SIG-M5 treated with dmso at 0.1 percent for 504 hours (cell line): ENCODE data around the gene TXNDC2.

Experiments used
- DNase-seq: peaks from one replicate; lab custom pipeline; 2025; ENCODE audit not compliant: unreplicated experiment; lab: John Stamatoyannopoulos, UW

The TXNDC2 gene

DNA sequence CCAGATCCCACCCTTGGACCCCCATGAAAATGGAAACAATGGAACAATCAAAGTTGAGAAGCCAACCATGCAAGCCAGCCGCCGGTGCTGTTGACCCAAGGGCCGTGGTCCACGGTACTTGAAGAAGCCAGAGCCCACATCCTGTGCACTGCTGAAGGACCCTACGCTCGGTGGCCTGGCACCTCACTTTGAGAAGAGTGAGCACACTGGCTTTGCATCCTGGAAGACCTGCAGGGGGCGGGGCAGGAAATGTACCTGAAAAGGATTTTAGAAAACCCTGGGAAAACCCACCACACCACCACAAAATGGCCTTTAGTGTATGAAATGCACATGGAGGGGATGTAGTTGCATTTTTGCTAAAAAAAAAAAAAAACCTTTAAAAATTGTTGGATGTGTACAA, 26.5 kb upstream of the TXNDC2 start:
- no peak for DNase-seq

DNA sequence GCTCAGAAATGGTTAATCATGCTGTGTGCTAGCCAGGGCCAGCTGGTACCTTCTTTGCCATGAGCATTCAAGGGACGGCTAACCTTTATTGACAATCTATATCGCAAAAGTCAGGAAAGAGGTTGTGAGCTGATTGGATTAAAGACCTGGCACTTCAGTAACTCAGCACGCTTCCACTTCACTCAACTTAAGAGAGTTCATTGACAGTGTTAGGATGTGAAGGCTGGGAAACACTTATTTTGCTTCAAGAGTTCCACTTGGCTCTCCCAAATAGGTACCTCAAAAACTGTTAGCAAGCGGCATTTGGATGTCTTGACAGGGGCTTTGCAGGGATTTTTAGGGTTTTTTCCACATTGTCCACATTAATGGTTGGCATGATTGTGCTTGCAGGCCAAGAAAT, 25.1 kb upstream of the TXNDC2 start:
- no peak for DNase-seq

DNA sequence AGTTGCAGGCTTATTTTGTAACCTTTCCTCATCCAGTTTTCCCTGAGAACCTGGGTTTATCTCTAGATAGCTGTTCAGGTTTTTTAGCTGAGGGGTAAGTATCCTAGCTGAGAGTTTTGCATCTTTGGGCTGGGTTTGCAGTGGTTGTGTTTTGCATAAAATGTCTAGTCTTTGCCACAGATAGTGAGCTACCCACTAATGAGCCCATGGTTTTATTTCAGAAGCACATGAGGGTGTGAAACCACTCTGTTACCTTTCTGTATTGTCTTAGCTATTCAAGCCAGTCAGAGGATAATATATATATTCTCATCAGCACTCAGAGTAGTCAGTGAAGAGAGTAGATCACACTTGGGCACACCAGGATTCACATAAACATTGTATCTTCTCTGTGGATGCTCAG, 24.6 kb upstream of the TXNDC2 start:
- no peak for DNase-seq

- DNase-seq, result no peak
Observed at GRCh38 chr18:9861933-9862332, 23.8 kb upstream of the TXNDC2 start.

DNA sequence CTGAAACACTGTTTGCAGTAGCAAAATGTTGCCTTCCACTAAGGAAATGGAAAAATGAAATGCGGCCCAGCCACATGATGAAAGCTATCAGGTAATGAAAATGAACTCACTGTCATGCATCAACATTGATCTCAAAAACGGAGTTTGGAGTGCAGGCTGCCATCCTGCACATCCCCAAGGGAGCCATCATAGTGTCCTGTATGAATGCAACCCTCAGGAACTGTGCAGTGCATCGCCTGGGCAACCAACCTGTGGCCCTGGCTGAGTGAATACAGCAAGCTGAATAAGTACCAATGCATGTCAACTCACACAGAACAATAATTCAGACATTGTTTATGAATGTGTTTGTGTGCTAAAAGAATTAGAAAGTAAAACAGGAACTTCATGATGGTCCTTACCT, 23.1 kb upstream of the TXNDC2 start:
- no peak for DNase-seq

DNA sequence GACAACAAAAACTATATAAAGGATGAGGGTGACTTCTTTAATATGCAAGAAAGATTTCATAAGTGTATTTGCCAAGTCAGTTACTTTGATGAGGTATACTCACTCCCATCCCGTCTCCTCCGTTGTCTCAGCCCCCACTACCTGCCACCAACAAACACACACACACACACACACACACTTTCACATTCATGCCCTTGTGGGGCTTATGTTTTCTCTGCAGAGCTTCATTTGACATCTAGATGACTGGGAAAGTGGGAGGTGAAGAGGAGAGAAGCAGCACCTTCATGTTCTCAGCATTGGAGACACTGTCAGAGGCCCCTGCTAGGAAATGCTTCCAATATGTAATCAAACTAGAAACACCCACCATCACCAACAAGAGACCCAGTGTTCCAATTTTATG, 22.5 kb upstream of the TXNDC2 start:
- no peak for DNase-seq

- DNase-seq, result no peak
Observed at GRCh38 chr18:9865764-9866490, 19.8 kb upstream of the TXNDC2 start.

DNA sequence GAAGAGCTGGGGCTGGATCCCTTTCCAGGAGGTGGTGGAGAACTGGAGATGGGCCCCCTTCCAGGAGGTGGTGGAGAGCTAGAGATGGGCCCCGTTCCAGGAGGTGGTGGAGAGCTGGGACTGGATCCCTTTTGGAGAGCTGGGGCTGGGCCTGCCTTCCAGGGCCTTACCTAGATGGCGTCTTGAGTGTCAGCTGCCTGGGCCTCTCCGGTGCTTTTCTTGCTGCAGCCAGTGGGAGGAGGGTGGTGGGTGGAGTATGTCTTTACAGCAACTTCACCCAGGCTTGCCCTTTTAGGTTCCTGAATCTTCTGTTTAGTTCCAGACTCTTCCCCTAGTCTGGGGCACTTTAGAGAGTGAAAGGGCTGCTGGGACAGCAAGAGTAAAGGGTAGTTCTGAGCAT, 19.1 kb upstream of the TXNDC2 start:
- DNase-seq, result no peak

DNA sequence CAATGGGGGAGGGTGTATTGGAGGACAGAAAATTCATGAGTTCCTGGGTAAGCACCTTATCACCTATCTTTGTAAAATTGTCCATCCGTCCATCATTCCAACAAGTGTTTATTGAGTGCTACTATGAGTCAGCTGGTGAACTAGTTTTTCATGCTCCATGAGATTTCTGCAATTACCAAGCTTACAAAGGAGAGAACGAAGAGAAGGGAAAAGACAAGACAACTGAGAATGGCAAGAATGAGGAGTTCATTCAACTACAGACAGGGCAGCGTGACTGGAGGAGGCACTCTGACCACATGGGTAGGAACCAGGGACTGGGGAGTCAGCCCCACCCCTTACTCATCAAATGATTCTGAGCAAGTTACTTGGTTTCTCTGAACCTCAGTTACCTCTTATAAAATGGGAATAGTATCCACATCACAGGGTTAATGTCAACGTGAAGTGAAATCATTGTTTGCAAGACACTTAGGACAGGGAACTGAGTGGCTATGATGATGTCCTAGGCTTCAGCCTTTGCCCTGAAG, 18.6 kb upstream of the TXNDC2 start:
- no peak for DNase-seq

GRCh38 chr18:9868857-9869714, 16.7 kb upstream of the TXNDC2 start:
- no peak for DNase-seq

GRCh38 chr18:9869715-9870430, 15.9 kb upstream of the TXNDC2 start:
- DNase-seq, result peak; percentile 92

GRCh38 chr18:9870431-9871008, 15.3 kb upstream of the TXNDC2 start:
- no peak for DNase-seq

GRCh38 chr18:9871244-9871746, 14.5 kb upstream of the TXNDC2 start:
- DNase-seq, result no peak

- DNase-seq, result no peak
Observed at GRCh38 chr18:9872823-9873222, 12.9 kb upstream of the TXNDC2 start.

- no peak for DNase-seq
Observed at GRCh38 chr18:9874728-9875127, 11.0 kb upstream of the TXNDC2 start.

GRCh38 chr18:9876212-9876866, 9.4 kb upstream of the TXNDC2 start:
- no peak for DNase-seq

DNA sequence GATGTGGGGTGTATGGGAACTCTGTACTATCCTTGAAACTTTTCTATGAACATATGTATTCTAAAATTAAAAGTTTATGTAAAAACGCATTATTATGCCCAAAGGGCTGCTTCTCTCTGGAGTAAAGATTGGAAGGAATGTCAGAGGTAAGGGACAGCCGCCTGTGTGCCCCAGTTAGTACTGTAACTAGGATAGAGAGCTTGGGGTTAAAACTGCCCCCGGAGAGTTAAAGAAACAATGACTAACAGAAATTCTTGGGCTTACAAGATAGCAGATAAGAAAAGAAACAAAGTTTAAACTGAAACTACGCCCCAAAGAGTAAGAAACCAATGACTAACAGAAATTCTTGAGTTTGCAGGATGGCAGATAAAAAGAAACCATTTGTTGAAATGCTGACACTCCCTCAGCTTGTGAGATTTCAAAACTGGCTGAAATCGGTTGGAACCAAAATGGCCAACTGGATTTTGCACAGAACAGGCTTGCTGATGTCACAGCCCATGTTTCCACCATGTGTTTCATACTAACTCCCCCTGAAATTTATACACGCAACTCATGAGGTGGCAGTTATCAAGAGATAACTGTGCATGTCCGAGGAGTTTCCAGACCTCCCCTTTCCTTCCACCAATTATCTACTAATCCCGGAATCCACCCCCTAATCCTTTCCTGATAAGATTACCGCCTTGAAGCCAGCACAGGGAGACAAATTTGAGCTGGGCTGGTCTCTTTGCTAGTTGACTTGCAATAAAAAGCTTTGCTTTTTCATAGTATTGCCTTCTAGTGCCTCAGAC, 8.7 kb upstream of the TXNDC2 start:
- DNase-seq, result no peak

DNA sequence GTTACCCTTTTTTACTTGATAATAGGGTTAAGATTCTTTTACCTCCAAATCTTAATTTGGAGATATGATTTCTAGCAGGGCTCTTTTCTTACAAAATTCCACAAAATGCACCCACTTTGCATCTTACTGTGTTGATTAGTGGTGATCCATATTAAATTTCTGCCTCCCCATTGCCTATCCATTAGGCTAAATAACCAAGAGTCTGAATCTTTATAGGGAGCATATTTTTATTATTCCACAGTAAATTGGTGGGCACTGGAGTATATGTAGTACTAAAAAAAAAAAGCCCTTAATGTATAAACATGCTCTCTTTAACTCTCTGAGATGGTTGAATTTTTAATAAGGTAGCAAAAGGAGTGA, 8.1 kb upstream of the TXNDC2 start:
- DNase-seq, result no peak

DNA sequence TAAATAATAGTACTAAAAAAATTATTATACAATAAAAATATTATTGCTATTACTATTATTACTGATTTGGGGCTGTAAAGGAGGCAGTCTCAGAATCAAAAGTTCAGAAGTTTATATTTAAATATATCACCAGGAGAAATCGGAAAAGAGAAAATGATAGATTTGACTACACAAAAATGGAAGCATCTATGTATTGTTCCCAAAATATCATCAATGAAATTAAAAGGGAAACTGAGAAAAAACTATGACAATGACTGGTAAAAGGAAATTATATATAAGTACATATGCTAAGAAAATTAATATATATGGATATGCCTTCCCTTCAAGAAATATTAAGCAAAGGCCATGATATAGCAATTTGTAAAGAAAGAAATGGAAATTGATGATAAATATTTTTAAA, 7.7 kb upstream of the TXNDC2 start:
- DNase-seq, result no peak

- DNase-seq, result no peak
Observed at GRCh38 chr18:9878783-9879242, 7.0 kb upstream of the TXNDC2 start.
